H9 (cell line): ENCODE measurements around the gene SOCS7. TPM values are rescaled to one million over a fixed set of nuclear protein-coding genes. Genes with fewer than 3 reads are reported as not detected.

ENCODE experiments used
- DNase-seq: peaks from one replicate; pipeline ENCODE4 v3.0.0-alpha.2; 2017
- H2AFZ ChIP-seq: one replicate; pipeline ENCODE4 v1.6.1; 2013; ENCODE audit warnings: mild to moderate bottlenecking, low read length, control low read depth, moderate library complexity
- H2AK5ac ChIP-seq: 2 replicates; pipeline ENCODE4 v1.6.1; 2013; ENCODE audit warnings: low read length, control low read depth, mixed read lengths; ENCODE audit not compliant: insufficient read length
- H2BK120ac ChIP-seq: one replicate; pipeline ENCODE4 v1.6.1; 2013; ENCODE audit warnings: low read depth, mild to moderate bottlenecking, low read length, control low read depth, inconsistent platforms; ENCODE audit not compliant: poor library complexity, severe bottlenecking
- H2BK12ac ChIP-seq: 2 replicates; pipeline ENCODE4 v1.6.1; 2013; ENCODE audit warnings: low read length, control low read depth, mixed read lengths, low read depth; ENCODE audit not compliant: insufficient read length
- H2BK15ac ChIP-seq: 2 replicates; pipeline ENCODE4 v1.6.1; 2013; ENCODE audit warnings: low read depth, low read length, control low read depth
- H2BK20ac ChIP-seq: one replicate; pipeline ENCODE4 v1.6.1; 2013; ENCODE audit warnings: low read depth, mild to moderate bottlenecking, low read length, control low read depth, inconsistent platforms; ENCODE audit not compliant: poor library complexity, severe bottlenecking
- H2BK5ac ChIP-seq: 2 replicates; pipeline ENCODE4 v1.6.1; 2013; ENCODE audit warnings: low read length, control low read depth, mixed read lengths; ENCODE audit not compliant: insufficient read length
- H3K14ac ChIP-seq: 2 replicates; pipeline ENCODE4 v1.6.1; 2013; ENCODE audit warnings: low read length, control low read depth; ENCODE audit not compliant: insufficient read depth
- H3K18ac ChIP-seq: 2 replicates; pipeline ENCODE4 v1.6.1; 2013; ENCODE audit warnings: low read depth, mild to moderate bottlenecking, mixed read lengths, low read length, control low read depth; ENCODE audit not compliant: insufficient read length
- H3K23ac ChIP-seq: 2 replicates; pipeline ENCODE4 v1.6.1; 2013; ENCODE audit warnings: low read length, control low read depth, mixed read lengths, low read depth; ENCODE audit not compliant: insufficient read length
- H3K23me2 ChIP-seq: 2 replicates; pipeline ENCODE4 v1.6.1; 2013; ENCODE audit warnings: low read depth, mild to moderate bottlenecking, mixed read lengths, low read length, control low read depth; ENCODE audit not compliant: insufficient read length, poor library complexity, severe bottlenecking
- H3K27ac ChIP-seq: 2 replicates; pipeline ENCODE4 v1.5.1; 2013; ENCODE audit warnings: low read length, control low read depth, mixed read lengths, low read depth; ENCODE audit not compliant: insufficient read length
- H3K27me3 ChIP-seq: 2 replicates; pipeline ENCODE4 v1.6.1; 2013; ENCODE audit warnings: low read length, control low read depth, inconsistent platforms; ENCODE audit not compliant: insufficient read depth
- H3K4ac ChIP-seq: 2 replicates; pipeline ENCODE4 v1.6.1; 2013; ENCODE audit warnings: low read depth, mild to moderate bottlenecking, control low read depth, inconsistent platforms, low read length, moderate library complexity
- H3K4me1 ChIP-seq: 2 replicates; pipeline ENCODE4 v1.6.1; 2013; ENCODE audit warnings: low read length, control low read depth, inconsistent platforms; ENCODE audit not compliant: insufficient read depth
- H3K4me2 ChIP-seq: 2 replicates; pipeline ENCODE4 v1.6.1; 2013; ENCODE audit warnings: low read length, control low read depth, mixed read lengths; ENCODE audit not compliant: insufficient read length, insufficient read depth
- H3K56ac ChIP-seq: 2 replicates; pipeline ENCODE4 v1.6.1; 2013; ENCODE audit warnings: low read depth, mild to moderate bottlenecking, mixed read lengths, low read length, control low read depth; ENCODE audit not compliant: insufficient read length
- H3K79me1 ChIP-seq: 2 replicates; pipeline ENCODE4 v1.6.1; 2013; ENCODE audit warnings: low read depth, mild to moderate bottlenecking, moderate library complexity, low read length, control low read depth, inconsistent platforms; ENCODE audit not compliant: insufficient read depth, poor library complexity, severe bottlenecking
- H3K79me2 ChIP-seq: 2 replicates; pipeline ENCODE4 v1.6.1; 2013; ENCODE audit warnings: low read length, control low read depth, inconsistent platforms; ENCODE audit not compliant: insufficient read depth
- H3K9ac ChIP-seq: 2 replicates; pipeline ENCODE4 v1.6.1; 2013; ENCODE audit warnings: low read length, control low read depth, mixed read lengths; ENCODE audit not compliant: insufficient read length; ENCODE audit errors: extremely low read depth
- H3K9me3 ChIP-seq: one replicate; pipeline ENCODE4 v1.6.1; 2013; ENCODE audit warnings: low read depth, low read length, inconsistent platforms; ENCODE audit not compliant: control insufficient read depth
- H3T11ph ChIP-seq: one replicate; pipeline ENCODE4 v1.6.1; 2013; ENCODE audit warnings: mild to moderate bottlenecking, low read length, control low read depth, inconsistent platforms
- H4K20me1 ChIP-seq: one replicate; pipeline ENCODE4 v1.6.1; 2013; ENCODE audit not compliant: control insufficient read depth, insufficient read length, insufficient read depth
- H4K5ac ChIP-seq: 2 replicates; pipeline ENCODE4 v1.6.1; 2013; ENCODE audit warnings: low read depth, mild to moderate bottlenecking, mixed read lengths, low read length, control low read depth; ENCODE audit not compliant: insufficient read length
- H4K8ac ChIP-seq: replicated peaks from 2 replicates; pipeline ENCODE4 v1.6.1; 2013; ENCODE audit warnings: low read length, control low read depth, mixed read lengths, low read depth; ENCODE audit not compliant: insufficient read length
- H4K91ac ChIP-seq: 2 replicates; pipeline ENCODE4 v1.6.1; 2013; ENCODE audit warnings: low read depth, mild to moderate bottlenecking, moderate library complexity, mixed read lengths, low read length, control low read depth; ENCODE audit not compliant: insufficient read length
- H3K27ac Mint-ChIP-seq, 3 experiments: 2 replicates in 2 of 3; 3 replicates in 1 of 3; pipeline ENCODE4 v1.8.0; 2020 to 2021; ENCODE audit warnings: mixed read lengths in 3 of 3, mild to moderate bottlenecking in 1 of 3, moderate library complexity in 1 of 3
- H3K27me3 Mint-ChIP-seq: 2 replicates; pipeline ENCODE4 v1.8.0; 2021; ENCODE audit warnings: low read depth, mild to moderate bottlenecking, moderate library complexity, mixed read lengths
- H3K36me3 Mint-ChIP-seq, 3 experiments: 2 replicates in 2 of 3; 3 replicates in 1 of 3; pipeline ENCODE4 v1.8.0; 2020 to 2021; ENCODE audit warnings: low read depth in 3 of 3, mixed read lengths in 3 of 3; ENCODE audit not compliant: insufficient read depth in 1 of 3
- H3K4me1 Mint-ChIP-seq, 2 experiments: 2 replicates each; pipeline ENCODE4 v1.8.0; 2020; ENCODE audit warnings: mixed read lengths in 2 of 2
- H3K4me3 Mint-ChIP-seq, 2 experiments: 2 replicates in 1 of 2; 3 replicates in 1 of 2; pipeline ENCODE4 v1.8.0; 2020 to 2021; ENCODE audit warnings: mild to moderate bottlenecking in 2 of 2, mixed read lengths in 2 of 2, moderate library complexity in 1 of 2
- H3K9me3 Mint-ChIP-seq, 2 experiments: 2 replicates in 1 of 2; 3 replicates in 1 of 2; pipeline ENCODE4 v1.8.0; 2020; ENCODE audit warnings: mild to moderate bottlenecking in 2 of 2, mixed read lengths in 2 of 2, moderate library complexity in 1 of 2
- CTCF ChIP-seq: fragments of 200-600 bp; sonication (generic); conservative IDR thresholded peaks from 3 replicates; pipeline ENCODE4 v1.8.0; 2021; ENCODE audit warnings: antibody characterized with exemption, mild to moderate bottlenecking
- WGBS: extraction: QIAGEN DNeasy Blood & Tissue Kit; methylation state at CpG from one replicate; pipeline ENCODE4 v1.1.7; 2013; ENCODE audit warnings: missing lambda C conversion rate, low lambda C conversion rate, mixed read lengths; ENCODE audit not compliant: insufficient read length; ENCODE audit errors: extremely low coverage; 5-methylcytosine and 5-hydroxymethylcytosine counted together
- total RNA-seq: library from RNA; stranded (reverse); gene quantifications from 2 replicates; pipeline ENCODE4 v1.2.1, GENCODE V29; 2021

SOCS7 gene
- total RNA-seq, 1 experiment from 2014 or later: 31.0 TPM

- H3K4me2 ChIP-seq: no peak overlapping the region
- no peak overlapping the region for H2BK15ac ChIP-seq
- no peak overlapping the region for H2AK5ac ChIP-seq
- no peak overlapping the region for H3K23ac ChIP-seq
- Mint-ChIP-seq H3K4me3 (no peak overlapping the region), H3K36me3 (peaks cover 7 to 19% (median 12%) of the 10 kb centered on the region in 3 experiments; a peak in 6 of 7 replicates), H3K4me1 (peaks cover 30 to 35% of the 10 kb centered on the region in 2 experiments), H3K27ac (peak overlapping the region; percentile 4 to 59 (median 30); a peak in 6 of 7 replicates), H3K27me3 (no peaks in the 10 kb centered on the region; the same call in 1 of the 2 replicates), H3K9me3 (no peaks in the 10 kb centered on the region)
- no peak overlapping the region for H2AFZ ChIP-seq
- H4K20me1 ChIP-seq: no peaks in the 10 kb centered on the region
- H3K79me1 ChIP-seq: no peaks in the 10 kb centered on the region
- H3K4ac ChIP-seq: no peak overlapping the region
- no peak overlapping the region for H2BK20ac ChIP-seq
- peaks cover 3% of the 10 kb centered on the region; the same call in 1 of the 2 replicates for H3K4me1 ChIP-seq
- no peaks in the 10 kb centered on the region for H3K79me2 ChIP-seq
- no CpG with 5 or more reads among the region's 8 CpGs for WGBS
- no peak overlapping the region for H3T11ph ChIP-seq
- DNase-seq: peak; percentile 30
- no peak overlapping the region for H4K91ac ChIP-seq
- no peak overlapping the region; the same call in 1 of the 2 replicates for H3K14ac ChIP-seq
- no peak overlapping the region for H3K56ac ChIP-seq
- no peaks in the 10 kb centered on the region for H3K23me2 ChIP-seq
- H2BK120ac ChIP-seq: no peak overlapping the region
- no peak overlapping the region for H3K27ac ChIP-seq
- peak overlapping the region; percentile 13 for H3K18ac ChIP-seq
- TF ChIP-seq CTCF: no peak
- H3K9ac ChIP-seq: no peak overlapping the region
- no peaks in the 10 kb centered on the region for H3K9me3 ChIP-seq
- no peak overlapping the region for H2BK12ac ChIP-seq
- no peak overlapping the region for H2BK5ac ChIP-seq
- H3K27me3 ChIP-seq: no peaks in the 10 kb centered on the region
- no peak overlapping the region for H4K5ac ChIP-seq
- no peak overlapping the region for H4K8ac ChIP-seq
These were observed 24.4 kb upstream of the SOCS7 start for GRCh38 chr17:38326996-38327792.
